EH (cell line): ENCODE measurements around the gene WARS2.

Source experiments
- DNase-seq: peaks from one replicate; pipeline ENCODE4 v3.0.0-alpha.2; 2015; ENCODE audit warnings: low read depth

Gene WARS2

DNA sequence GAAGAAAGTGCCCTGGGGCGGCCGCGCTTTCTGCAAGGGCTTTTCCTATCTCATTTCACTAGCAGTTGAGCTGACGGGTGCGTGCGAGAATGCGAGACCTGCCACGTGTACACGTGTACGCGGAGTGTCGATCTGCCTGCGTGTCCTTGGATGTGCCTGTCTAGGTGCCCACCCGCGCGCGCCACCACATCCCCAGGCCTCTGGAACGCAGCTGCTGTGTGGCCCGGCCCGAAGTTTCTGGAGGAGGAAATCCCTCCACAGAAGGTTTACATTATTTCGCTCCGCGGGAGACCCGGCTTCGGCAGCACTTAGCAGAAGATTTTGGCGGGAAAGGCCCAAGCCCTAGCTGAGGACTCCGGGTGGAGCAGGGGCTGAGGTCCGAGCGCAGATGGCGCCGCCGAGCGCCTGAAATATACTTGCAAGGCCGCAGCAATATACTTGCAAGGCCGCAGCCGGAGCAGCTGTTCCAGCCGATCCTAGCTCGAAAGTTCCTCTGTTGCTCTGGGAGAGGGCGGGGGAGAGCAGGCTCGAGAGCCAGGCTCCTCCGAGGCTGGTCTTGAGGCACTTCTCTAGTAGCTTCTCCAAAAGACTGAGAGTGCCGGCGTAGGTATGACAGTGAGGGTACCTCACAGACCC lies 156.2 kb downstream of the WARS2 start:
- DNase-seq, result no peak

DNA sequence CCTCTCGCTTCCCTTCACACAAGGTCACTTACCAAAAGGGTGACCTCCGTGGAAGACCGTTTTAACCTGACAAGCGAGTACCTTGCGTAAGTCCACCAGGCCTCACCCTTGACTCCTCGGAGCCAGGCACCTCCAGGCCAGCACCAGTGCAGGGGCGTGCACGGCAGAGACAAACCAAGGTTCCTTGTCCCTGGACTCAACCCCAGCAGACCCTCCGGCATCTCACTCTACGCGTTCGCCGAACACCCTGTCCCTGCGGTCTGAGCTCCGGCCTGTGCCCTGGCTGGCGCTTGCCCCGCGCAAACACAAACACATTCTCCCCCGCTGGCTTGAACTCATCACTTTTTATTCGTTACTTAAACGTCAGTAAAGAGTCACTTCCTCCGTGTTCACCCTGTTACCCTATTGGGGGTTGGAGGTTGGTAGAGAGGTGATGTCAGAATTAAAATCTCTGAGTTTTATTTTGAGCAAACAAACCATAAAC lies 156.9 kb downstream of the WARS2 start:
- DNase-seq, result no peak

DNA sequence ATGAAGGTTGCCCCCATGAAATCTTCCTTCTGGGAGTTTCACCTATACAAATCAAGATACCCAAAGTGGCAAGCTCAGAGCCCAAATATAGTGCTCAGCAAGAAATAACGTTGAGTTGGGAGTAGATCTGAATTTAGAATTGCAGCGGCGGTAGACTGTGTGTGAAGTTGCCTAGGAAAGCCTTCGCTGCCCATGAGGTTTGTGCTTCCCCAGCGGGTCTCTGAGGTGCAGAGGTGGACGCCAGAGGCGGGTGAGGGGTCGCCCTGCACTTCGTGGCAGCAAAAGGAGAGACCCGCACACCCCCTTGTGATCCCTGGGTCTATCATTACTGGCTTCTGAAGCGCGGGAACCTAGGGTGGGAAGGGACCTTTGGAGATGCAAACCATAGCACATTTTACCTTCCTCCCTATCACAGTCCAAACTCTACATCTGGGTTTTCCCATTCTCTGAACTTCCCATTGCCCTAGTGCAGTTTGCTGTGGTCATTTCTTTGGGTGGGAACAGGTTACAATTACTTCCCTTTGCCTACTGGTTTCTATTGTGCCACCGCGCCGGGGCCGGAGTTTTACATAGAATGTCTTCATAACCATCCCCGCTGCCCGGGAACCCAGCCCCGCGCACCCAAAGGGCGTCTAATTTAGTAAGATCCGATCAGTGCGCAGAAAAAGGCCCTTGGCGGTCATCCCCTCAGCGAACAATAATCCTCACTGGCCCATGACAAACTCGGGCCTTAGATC lies 157.5 kb downstream of the WARS2 start:
- no peak for DNase-seq

DNA sequence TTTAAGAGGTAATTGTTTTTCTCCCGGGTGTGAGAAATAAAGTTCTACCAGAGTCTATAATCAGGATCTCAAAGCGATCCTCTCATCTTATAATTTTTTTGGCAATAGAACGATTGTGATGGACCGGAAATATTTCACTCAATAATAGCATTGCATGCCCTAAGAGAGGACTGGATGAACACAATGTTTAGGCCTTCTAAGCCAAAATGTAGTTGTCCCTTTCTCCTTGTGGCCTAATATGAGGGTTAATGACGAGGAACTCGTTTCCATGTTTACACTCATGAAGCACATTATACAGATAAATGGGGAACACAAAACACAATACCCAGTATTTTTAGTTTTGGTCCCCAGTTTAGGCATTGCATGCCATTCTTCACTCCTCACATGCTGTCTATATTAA lies 158.2 kb downstream of the WARS2 start:
- no peak for DNase-seq

DNA sequence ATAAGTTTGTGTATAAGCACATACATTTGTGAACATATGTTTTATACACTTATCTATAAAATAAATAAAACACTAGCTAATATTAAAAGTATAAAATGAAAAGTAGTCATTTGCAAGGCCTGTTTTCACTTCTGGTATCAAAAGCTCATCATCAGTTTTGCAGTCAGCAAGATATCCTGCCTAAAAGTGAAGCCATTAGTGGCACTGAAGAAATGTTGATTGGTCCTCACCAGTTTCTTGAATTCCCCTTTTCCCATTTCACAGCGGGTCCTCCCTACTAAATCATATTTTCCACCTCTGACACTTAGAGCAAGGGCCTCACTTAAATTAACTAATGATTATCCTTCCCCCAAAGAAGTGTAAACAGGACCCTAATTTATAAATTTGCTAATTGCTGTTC lies 159.0 kb downstream of the WARS2 start:
- no peak for DNase-seq
